ENCODE measurements around the gene ALPG.
"Not testable (repeated sequence)": the region's sequence is repeated elsewhere in the genome, so short reads cannot be mapped to it uniquely, and the experiment has no call there.

GRCh38 chr2:232445149-232445885 is 38.7 kb downstream of the ALPG start:
- TF ChIP-seq REST (IDR thresholded peaks at IDR 0.05); CTCF (IDR thresholded peaks at IDR 0.05; ENCODE audit: low read depth, low read length, missing input control); YY1 (IDR thresholded peaks at IDR 0.05); GABPA (IDR thresholded peaks at IDR 0.05 in 1 of 2, conservative IDR thresholded peaks at IDR 0.05 in 1 of 2): not testable (repeated sequence)

Measured in liver (tissue), 3 donors.